Activated CD4-positive, alpha-beta T cell treated with anti-CD3 and anti-CD28 coated beads, Interleukin-2, amount 50 U/mL, for 4 hours (primary cell): ENCODE measurements around the gene STX2.
"Not testable (repeated sequence)": the region's sequence is repeated elsewhere in the genome, so short reads cannot be mapped to it uniquely, and the experiment has no call there.

Experiments
- DNase-seq, 2 experiments: peaks; one replicate each; pipeline ENCODE4 v3.0.0-alpha.2; 2020

STX2 gene

DNA sequence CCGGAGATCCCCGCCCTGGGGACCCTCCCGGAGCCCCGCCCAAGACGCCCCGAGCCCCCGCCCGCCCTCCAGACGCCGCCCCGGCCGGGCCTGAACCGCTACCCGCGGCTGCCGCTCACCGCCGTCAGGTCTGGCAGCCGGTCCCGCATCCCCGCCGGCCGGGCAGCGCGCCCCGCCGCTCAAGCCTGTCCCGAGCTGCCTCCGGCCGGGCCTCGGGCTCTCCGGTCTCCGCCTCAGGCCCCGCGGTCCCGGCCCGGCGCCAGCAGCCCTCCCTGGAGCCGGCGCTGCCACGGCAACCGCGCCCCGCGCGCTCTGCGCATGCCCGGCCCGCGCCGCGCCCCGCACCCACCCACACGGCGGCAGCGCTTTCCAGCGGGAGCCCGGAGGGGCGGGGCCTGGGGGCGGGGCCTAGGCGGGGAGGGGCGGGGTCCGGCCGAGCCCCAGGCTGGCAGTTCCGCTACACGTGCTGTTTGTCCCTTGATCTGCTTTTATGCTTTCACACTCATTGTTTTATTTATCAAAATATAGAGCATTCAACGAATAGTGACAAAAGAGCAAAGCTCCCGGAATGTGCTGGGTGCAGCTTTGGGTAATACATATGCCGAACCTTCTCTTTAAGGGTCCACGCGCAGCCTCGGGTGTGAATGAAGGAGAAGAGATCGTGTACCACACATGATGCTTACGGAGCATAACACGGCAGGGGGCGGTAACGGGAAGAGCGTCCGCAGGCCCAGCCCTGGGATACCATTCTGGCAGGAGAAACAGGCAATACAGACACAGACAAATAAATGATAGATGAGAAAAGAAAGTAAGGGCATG lies at the start of gene STX2:
Gene STX2 (minus strand): TSS at position 300 of the 819 bp plus-strand sequence. CDS start 151 bp downstream, at position 149.
- DNase-seq, result peak; percentile 84 to 86

DNA sequence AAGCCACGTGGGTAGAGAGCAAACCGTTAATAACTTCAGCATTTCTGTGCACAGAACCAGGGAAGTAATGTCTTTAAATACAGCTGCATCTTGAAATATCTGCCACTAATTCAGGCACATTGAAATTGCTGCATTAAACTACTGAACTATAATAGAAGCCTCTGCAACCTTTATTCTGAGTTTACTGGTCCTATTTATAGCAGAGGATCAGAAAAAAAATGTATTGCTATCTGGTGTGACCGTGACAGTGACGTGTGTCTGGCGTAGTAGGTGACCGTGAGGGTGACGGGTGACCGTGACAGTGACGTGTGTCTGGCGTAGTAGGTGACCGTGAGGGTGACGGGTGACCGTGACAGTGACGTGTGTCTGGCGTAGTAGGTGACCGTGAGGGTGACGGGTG lies 48.1 kb upstream of the STX2 start:
- not testable (repeated sequence) for DNase-seq

DNA sequence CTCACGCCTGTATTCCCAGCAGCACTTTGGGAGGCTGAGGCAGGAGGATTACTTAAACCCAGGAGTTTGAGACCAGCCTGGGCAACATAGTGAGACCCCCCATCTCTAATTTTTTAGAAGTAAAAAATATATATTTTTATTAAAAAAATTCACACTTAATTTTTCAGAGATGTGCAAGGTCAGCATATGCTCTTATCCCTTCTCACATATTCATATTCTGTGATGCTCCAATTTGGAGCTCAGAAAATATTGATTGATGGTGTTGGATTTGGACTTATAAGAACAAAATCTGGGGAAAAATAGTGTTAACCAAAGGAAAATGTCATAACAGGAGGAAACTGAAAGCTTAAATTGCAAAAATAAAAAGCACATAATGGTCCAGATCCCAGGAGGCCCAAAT lies 42.5 kb upstream of the STX2 start:
- DNase-seq, result no peak

DNA sequence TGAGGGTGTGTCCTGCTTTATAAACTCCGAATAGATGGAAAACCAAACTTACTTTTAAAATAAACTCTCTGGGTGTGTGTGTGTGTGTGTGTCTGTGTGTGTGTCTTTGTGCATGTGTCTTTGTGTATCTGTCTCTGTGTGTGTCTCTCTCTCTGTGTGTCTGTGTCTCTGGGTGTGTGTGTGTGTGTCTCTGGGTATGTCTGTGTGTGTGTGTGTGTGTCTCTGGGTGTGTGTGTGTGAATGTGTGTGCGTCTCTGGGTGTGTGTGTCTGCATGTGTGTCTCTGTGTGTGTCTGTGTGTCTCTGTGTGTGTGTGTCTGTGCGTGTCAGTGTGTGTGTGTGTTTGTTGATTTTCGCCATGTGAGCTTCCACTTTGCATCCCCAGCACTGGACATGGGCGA lies 42.0 kb upstream of the STX2 start:
- DNase-seq, result no peak

DNA sequence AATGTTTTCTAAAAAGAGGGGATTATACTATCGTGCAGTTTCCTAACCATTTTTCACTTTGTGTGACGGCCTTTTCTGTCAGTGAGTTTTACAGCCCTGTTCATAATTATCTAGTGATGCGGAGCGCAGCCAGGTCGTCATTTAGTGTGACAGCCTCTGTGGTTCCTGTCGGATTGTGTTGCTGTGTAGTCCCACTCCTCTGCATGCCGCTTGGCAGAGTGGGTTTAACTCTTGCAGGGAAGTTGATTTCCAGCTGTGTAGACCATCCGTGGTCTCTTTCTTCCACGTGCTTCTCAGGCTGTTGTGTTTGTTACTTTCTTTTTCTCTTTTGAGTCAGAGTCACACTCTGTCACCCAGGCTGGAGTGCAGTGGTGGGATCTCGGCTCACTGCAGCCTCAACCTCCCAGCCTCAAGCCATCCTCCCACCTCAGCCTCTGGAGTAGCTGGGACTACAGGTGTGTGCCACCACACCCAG lies 41.4 kb upstream of the STX2 start:
- DNase-seq, result no peak

DNA sequence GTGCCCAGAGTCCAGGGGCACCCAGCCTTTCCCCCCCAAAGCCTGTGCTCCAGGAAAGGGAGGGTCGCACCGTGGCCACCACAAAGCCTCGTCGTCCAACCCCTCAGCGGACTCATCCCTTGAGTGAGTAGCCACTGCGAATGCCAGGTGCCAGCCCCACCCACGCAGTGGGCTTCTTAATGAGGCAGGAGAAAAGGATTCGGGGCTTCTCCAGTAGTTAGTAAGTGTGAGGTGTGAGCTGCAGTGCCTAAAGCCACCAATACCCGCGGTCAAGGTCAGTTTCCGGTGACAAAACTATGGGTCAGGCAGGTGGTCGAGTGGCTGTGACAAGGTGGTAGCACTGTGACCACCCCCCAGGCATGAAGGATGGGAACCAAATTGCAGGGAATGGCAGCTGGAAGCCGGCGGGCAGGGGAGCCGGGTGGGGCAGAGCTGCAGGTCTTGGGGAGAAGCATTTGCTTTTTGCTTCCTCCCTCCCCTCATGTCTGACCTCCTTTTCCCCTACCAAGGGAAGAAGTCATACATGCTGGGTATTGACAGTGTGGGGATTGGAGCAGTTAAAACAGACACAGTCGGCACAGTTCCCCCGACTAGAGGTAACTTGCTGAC lies 40.8 kb upstream of the STX2 start:
- DNase-seq, result no peak

DNA sequence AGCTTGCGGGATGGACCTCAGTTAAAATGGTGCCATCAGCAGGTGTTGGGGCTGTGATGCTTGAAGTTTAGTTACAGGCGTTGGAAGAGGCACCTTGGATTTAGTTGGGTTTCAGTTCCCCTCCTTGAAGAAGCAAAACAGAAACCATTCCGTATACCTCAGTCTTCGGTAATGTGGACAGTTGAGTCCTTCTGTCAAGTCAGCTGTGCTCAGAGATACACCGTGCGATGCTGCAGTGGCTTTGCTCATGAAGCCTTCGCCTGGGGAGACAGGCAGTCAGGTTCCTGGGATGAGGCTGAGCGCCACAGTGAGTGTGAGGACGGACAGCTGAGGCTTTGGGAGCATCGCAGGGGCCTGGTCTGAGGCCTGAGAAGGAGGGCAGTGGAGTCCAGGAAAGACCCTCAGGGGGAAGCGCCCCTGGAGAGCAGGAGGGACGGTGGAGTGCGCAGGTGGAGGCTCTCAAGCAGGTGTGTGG lies 40.2 kb upstream of the STX2 start:
- no peak for DNase-seq

DNA sequence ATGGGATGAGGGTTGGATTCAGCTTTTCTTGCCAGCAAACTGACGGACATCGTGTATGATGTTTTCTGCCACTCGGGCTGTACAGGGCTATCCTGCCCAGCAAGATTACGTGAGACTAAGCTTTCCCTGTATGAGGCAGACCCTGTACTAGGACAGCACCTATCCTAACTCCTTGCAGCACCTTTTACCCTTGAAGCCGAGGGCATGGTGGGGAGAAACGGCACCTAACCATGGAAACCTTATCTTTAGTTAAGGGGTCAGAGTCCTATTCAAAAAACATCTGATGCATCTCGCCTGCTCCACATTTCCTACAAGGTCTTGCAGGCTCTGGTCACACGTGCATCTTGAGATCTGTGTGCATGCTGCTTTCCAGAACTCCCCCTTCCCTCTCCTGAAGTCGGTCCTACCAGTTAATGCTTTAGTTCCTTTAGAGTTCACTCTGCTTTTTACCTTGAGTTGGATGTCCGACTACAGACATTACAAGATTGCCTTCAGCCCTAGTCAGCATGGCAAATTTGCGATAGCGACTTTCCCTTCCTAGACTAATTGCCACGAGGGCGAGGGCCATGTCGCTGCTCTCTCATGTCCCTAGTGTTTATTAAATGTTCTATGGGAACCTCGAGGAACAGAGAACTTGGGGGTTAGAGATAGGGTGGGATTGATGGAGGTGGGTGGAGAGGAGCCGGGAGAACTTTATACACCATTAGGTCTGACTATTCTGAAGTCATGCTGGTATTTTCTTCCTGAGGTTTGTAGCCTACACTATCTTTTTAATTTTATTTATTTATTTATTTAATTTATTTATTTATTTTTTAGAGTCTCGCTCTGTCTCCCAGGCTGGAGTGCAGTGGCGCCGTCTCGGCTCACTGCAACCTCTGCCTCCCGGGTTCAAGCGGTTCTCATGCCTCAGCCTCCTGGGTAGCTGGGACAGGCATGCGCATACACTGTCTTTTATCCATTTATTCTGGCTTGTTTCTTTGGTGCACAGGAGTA lies 39.4 kb upstream of the STX2 start:
- no peak for DNase-seq

DNA sequence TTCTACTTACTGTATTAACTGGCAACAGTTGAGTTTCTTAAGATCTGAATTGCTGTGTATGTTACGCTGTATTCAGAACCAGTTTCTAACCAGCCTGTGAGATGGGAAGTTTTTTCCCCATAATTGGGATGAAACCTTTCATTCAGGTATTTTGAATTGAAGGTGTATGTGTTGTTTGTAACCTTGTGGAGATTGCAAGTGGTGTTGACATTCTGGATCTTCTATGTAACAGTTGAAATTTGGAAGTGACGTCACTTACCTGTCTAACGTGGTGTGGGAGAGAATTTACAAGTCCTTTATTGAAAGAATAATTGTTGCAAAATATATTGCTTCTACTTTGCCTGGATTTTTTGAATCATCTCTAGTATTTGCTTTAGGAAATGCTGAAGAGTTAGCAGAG lies 38.3 kb upstream of the STX2 start:
- no peak for DNase-seq

DNA sequence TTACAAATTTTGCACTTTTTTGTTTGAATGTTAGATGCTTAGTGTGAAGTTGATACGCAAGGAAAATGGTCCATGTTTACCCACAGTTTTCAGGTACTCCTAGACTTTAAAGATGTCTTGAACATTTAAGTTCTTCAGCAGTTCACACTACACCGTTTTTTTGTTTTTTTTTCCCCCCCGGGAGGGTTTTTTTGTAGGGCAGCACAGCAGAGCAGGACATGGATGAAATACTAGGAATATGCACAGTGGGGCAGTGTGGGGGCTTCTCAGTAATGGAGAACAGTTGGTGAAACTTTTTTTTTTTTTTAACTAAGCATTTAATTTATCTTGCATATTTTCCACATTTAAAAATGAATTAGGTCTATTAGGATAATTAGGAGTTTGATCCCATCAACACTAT lies 37.7 kb upstream of the STX2 start:
- DNase-seq, result no peak

DNA sequence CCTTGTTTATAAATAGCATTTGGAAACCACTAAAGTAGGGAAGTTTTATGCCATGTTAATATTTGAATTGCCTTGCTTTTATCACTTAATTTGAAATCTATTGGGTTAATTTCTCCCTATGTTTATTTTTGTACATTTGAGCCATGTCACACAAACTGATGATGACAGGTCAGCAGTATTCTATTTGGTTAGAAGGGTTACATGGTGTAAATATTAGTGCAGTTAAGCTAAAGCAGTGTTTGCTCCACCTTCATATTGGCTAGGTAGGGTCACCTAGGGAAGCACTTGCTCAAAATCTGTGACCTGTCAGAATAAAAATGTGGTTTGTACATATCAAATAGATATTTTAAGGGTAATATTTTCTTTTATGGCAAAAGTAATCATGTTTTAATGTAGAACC lies 37.2 kb upstream of the STX2 start:
- DNase-seq, result no peak

DNA sequence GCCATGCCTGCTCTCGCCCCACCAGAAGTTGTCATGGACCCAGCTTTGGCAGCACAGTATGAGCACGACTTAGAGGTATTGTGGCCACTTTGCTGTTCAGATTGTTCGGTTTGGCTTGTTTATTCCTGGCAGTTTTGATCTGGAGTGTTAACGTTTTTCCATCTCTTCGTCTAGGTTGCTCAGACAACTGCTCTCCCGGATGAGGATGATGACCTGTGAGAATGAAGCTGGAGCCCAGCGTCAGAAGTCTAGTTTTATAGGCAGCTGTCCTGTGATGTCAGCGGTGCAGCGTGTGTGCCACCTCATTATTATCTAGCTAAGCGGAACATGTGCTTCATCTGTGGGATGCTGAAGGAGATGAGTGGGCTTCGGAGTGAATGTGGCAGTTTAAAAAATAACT lies 36.7 kb upstream of the STX2 start:
- not testable (repeated sequence) for DNase-seq

DNA sequence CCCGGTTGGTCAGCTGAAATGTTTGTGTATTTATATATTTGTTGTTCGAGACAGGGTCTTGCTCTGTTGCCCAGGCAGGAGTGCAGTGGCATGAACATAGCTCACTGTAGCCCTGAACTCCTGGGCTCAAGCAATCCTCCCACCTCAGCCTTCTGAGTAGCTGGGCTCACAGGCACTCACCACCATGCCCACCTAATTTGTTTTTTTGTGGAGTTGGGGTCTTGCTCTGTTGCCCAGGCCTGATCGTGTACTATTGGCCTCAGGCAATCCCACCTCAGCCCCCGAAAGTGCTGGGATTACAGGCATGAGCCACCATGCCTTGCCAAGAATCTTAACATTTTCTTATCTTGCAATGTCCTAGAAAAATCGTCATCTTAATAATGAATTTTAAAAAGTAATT lies 36.1 kb upstream of the STX2 start:
- DNase-seq, result no peak

DNA sequence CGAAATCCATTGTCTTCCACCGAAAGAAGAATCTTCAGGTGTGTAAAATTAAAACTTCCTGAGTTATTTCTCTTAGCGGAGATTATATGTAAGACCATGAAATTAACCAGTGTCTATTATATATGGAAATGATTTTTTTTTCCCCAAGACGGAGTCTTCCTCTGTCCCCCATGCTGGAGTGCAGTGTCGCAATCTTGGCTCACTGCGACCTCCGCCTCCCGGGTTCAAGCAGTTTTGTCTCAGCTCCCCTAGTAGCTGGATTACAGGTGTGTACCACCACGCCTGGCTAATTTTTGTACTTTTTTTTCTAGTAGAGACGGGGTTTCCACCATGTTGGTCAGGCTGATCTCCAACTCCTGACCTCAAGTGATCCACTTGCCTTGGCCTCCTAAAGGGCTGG lies 35.6 kb upstream of the STX2 start:
- DNase-seq, result no peak

DNA sequence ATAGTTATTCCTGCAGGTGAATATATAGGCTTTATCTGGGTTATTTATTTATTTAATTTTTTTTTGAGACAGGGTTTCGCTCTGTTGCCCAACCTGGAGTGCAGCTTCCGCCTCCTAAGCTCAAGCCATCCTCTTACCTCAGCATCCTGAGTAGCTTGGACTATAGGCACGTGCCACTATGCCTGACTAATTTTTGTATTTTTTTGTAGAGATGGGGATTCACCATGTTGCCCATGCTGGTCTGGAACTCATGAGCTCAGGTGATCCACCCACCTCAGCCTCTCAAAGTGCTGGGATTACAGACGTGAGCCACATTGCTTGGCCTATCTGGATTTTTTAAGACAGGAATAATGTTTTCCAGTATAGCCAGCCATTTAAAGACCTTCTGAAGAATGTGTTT lies 34.8 kb upstream of the STX2 start:
- no peak for DNase-seq

DNA sequence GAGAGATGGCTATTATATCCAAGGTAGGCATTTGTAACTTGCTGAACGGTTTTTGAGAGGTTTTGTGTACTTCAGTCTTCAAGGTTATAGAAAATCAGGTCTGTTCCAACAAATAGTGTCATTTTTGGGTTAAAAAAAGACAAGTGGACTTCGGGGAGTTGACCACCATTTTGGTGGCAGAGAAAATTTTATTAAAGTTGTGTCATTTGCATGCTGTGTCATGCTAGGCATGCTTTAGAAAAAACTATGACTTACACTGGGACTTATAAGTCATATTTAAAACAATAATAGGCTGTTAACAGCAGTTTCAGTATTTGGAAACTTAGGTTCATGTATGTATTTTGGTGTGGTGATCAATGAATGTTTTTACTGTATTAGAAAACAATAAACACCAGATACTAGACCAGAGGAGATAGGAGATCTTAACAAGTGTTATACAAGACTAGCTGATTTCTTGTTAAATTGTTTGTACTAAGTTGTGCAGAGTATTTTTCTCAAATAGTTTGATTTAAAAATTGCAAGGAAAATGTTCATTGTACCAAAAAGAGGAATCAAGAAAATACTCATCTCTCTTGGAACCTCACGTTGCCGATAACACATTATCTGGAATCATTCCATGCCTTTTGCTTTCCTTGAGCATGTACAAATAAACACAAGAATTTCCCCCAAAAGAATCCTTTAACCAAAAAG lies 34.2 kb upstream of the STX2 start:
- no peak for DNase-seq

DNA sequence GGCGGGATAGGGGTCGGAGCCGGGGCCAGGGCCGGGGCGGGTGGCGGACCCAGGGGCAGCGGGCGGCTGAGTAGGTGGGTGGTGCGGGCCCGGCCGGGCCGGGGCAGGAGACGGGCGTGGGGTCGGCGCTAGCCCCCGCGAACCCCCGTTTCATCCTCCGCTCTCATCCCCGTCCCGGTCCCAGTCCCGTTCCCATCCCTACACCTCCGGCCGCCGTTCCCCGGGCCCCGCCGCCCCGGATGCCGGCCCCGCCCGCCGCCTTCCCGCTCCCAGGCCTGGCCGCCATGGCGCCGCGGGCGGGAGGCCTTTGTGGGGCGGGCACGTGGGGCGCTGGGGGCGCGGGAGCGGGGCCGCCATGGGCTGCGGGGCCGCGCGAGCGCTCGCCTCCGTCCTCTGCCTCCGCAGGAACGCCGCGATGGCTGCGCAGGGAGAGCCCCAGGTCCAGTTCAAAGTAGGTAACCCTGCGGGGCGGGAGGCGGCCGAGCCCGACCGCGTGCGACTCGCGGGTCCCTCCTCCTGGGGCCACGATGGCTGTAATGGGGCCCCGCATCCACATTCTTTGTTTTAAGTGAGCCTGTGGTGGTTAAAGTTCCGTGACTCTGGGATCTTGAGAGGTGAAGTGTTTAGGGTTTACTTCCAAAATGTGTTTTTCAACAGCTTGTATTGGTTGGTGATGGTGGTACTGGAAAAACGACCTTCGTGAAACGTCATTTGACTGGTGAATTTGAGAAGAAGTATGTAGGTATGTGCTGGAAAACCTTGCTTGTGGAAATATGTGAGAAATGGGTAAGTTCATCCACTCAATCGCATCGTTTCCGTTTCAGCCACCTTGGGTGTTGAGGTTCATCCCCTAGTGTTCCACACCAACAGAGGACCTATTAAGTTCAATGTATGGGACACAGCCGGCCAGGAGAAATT lies 33.4 kb upstream of the STX2 start:
- peak; percentile 32 to 35 for DNase-seq

DNA sequence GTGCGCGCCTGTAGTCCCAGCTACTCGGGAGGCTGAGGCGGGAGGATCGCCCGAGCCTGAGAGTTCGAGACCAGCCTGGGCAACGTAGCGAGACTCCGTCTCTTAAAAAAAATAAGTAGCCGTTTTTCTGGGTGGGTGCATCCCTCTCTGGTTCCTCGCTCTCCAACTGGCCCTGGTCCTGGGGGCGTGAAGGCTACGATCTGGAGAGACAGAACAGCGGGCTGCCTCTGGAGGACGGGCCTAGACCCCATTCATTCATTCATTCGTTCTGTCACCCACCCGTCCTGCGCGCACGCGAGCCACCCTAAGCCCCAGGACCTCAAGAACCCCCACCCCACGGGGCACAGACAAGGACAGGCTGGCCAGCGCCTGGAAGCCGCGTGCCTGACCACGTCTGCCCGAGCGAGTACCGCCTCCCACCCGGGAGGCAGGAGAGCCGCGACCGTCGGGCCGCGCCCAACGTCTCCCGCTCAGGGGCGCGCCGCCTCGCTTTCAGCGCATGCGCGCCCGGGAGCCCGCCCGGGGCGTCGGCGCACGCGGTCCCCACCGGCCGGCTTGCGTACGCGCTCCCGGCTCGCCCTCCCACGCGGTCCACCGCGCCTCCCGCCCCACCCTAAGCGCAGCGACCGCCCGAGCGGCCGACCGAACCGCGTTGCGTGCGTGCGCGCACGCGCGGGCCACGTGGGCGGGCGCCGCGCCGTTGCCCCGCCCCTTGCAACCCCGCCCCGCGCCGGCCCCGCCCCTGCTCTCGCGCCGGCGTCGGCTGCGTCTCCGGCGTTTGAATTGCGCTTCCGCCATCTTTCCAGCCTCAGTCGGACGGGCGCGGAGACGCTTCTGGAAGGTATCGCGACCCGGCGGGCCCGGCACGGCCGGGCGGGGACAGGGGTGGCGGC lies 32.5 kb upstream of the STX2 start, which contains the start of gene RAN:
Gene RAN (plus strand): TSS at position 781 of the 893 bp plus-strand sequence. CDS start 528 bp downstream, outside the sequence.
- peak; percentile 88 to 91 for DNase-seq

DNA sequence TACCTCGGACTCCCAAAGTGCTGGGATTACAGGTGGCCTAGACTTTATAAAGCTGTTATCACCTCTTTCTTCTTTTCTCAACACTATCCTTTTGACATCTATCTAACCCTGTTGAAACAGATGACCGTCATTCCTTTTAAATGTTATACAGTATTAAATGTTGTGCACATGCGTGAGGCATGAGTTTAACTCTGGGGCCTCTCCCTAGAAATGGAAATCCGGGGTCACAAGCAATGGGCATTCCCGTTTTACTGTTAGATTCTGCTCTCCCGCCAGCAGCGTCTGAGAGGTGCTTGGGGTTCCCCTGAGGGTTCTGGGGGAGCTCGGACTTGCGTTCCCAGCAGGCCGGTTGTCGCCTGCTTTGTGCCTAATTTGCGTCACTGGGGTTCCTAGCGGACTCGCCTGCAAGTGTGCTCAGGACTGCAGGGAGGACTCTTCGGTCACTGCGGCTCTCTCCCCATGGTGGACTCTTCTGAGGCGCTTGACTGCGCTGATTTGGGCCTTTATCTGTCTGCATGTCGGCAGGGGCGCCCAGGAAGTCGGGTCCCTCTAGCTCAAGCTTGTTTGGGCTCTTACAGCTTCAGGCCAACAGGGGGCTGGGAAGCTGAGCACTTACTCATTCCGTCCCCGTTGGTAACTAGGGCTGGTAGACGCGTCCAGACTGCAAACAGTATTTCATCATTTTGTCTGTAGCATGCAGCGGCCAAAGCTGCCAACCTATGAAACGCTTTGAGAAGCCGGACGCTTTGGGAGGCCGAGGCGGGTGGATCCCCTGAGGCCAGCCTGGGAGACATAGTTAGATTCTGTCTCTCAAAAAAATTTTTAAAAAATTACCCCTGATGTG lies 31.6 kb upstream of the STX2 start:
- peak; percentile 58 to 59 for DNase-seq
